CD4-positive, alpha-beta T cell (primary cell): ENCODE results near the gene LRCH3. TPM values are rescaled to one million over a fixed set of nuclear protein-coding genes. Genes with fewer than 3 reads are reported as not detected.

Source experiments
- ATAC-seq: fragments of 200-7000 bp; cut with Tn5 transposase; one replicate; pipeline ENCODE4 v1.10.0; 2022; ENCODE audit warnings: mild to moderate bottlenecking; ENCODE audit not compliant: poor library complexity
- CTCF ChIA-PET: fragments of 350-600 bp; sonication (Branson Sonifier 250); formaldehyde crosslinking; loops from one replicate; lab custom pipeline; 2021; ENCODE audit warnings: antibody characterized with exemption, inconsistent platforms; lab: Charles Lee
- POLR2A ChIA-PET: fragments of 350-600 bp; sonication (Branson Sonifier 250); formaldehyde crosslinking; loops from one replicate; lab custom pipeline; 2021; ENCODE audit warnings: antibody characterized with exemption, inconsistent platforms; lab: Charles Lee
- DNase-seq, 14 experiments: peaks; one replicate each; pipeline ENCODE4 v3.0.0-alpha.2; 2013 to 2020; ENCODE audit warnings: mixed read lengths in 2 of 14
- H3K27ac ChIP-seq, 2 donors: one replicate each; pipeline versions ENCODE4 v1.5.1 to v1.7.0; 2013; ENCODE audit warnings: low read length in 2 of 2, low read depth in 1 of 2, mild to moderate bottlenecking in 1 of 2
- H3K27me3 ChIP-seq, 2 experiments: 1 replicate in 1 of 2; 2 replicates in 1 of 2; pipeline versions ENCODE4 v1.6.1 to v1.7.0; 2013; ENCODE audit warnings: low read length in 2 of 2, control low read depth in 1 of 2, mild to moderate bottlenecking in 1 of 2, moderate library complexity in 1 of 2; ENCODE audit not compliant: insufficient read depth in 2 of 2, control insufficient read depth in 1 of 2
- H3K36me3 ChIP-seq: one replicate; pipeline ENCODE4 v1.6.1; 2013; ENCODE audit warnings: low read length, control low read depth; ENCODE audit not compliant: insufficient read depth
- H3K4me1 ChIP-seq: one replicate; pipeline ENCODE4 v1.6.1; 2013; ENCODE audit warnings: low read length, control low read depth; ENCODE audit not compliant: insufficient read depth
- H3K4me3 ChIP-seq: one replicate; pipeline ENCODE4 v1.5.1; 2013; ENCODE audit warnings: mild to moderate bottlenecking, low read length, moderate library complexity
- H3K9me3 ChIP-seq, 2 experiments: 1 replicate in 1 of 2; 2 replicates in 1 of 2; pipeline versions ENCODE4 v1.6.1 to v1.7.0; 2013; ENCODE audit warnings: low read length in 2 of 2, mild to moderate bottlenecking in 2 of 2, control low read depth in 1 of 2, moderate library complexity in 1 of 2; ENCODE audit not compliant: control insufficient read depth in 1 of 2, insufficient read depth in 1 of 2
- H3K27ac Mint-ChIP-seq: one replicate; pipeline ENCODE4 v1.8.0; 2020; ENCODE audit warnings: mixed read lengths
- H3K27me3 Mint-ChIP-seq: one replicate; pipeline ENCODE4 v1.8.0; 2021; ENCODE audit warnings: mixed read lengths
- H3K36me3 Mint-ChIP-seq: one replicate; pipeline ENCODE4 v1.8.0; 2021; ENCODE audit warnings: low read depth, mixed read lengths
- H3K4me1 Mint-ChIP-seq: one replicate; pipeline ENCODE4 v1.8.0; 2021; ENCODE audit warnings: low read depth, mixed read lengths
- H3K4me3 Mint-ChIP-seq: one replicate; pipeline ENCODE4 v1.8.0; 2020; ENCODE audit warnings: mild to moderate bottlenecking, mixed read lengths
- H3K9me3 Mint-ChIP-seq: one replicate; pipeline ENCODE4 v1.8.0; 2020; ENCODE audit warnings: mixed read lengths
- intact Hi-C, 2 experiments: fragments of 100-400 bp; cut with DNase I in 1 of 2; cut with micrococcal nuclease in 1 of 2; formaldehyde crosslinking; loops; one replicate each; pipeline versions ENCODE4 v1.15.1 to v1.9.0; 2023 to 2025; cut with DNase I, micrococcal nuclease
- total RNA-seq, 174 experiments: library from RNA in 2 of 174; stranded (reverse) in 2 of 174; gene quantifications; one replicate each; pipeline ENCODE4 v1.2.3 and lab custom pipeline; 2021 to 2026
- TF ChIP-seq, protein P1 (sequence below): fragments of 200-600 bp; IDR thresholded peaks from one replicate; pipeline ENCODE4 v1.8.0; 2022; ENCODE audit warnings: antibody characterized with exemption, mild to moderate bottlenecking

The LRCH3 gene
- total RNA-seq, 2 experiments from 2014 or later, result 31.5 to 37.6 TPM

DNA sequence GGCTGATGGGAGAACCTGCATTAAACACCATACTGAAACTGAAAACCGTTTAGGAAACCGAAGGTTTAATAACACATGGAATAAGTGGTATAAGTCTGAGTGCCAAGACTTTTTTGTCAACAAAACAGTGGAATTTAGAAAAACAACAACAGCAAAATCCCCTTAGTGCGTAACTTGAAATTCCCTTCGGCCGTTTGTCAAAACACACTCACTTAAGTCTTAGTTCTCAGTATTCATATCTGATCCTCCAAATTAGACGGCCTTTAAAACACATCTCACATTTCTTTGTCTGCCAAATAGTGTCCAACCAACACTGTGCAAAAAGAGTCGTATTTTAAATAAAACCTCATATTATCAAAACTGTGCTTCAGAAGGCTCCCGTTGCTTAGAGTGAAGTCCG, 64.5 kb downstream of the LRCH3 start:
- H3K4me1 Mint-ChIP-seq, result no peaks in the 10 kb centered on the region
- no peak overlapping the region for H3K27ac Mint-ChIP-seq

DNA sequence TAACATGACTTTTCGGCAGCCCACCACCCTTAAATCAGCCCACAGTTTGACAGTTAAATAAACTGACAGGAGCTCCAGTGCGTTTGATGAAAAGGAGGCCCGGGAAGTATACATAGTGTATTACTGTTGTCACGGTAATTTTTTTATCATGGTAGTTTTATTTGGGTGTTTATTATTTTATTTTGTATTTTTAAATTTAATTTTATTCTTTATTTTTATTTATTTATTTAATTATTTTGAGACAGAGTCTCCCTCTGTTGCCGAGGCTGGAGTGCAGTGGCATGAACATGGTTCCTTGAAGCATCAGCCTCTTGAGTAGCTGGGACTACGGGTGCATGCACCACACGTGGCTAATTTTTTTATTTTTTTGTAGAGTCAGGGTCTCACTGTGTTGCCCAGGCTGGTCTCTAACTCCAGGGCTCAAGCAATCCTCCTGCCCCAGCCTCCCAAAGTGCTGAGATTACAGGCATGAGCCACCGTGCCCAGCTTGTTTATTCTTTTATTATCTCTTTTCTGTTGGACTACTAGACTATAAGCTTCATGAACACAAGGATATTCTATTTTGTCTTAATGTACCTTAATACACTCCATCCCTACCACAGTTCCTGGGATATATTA, 65.3 kb downstream of the LRCH3 start:
- intact Hi-C loops, result no loop called here
- no peak overlapping the region for H3K27ac ChIP-seq
- TF ChIP-seq, protein P1, sequence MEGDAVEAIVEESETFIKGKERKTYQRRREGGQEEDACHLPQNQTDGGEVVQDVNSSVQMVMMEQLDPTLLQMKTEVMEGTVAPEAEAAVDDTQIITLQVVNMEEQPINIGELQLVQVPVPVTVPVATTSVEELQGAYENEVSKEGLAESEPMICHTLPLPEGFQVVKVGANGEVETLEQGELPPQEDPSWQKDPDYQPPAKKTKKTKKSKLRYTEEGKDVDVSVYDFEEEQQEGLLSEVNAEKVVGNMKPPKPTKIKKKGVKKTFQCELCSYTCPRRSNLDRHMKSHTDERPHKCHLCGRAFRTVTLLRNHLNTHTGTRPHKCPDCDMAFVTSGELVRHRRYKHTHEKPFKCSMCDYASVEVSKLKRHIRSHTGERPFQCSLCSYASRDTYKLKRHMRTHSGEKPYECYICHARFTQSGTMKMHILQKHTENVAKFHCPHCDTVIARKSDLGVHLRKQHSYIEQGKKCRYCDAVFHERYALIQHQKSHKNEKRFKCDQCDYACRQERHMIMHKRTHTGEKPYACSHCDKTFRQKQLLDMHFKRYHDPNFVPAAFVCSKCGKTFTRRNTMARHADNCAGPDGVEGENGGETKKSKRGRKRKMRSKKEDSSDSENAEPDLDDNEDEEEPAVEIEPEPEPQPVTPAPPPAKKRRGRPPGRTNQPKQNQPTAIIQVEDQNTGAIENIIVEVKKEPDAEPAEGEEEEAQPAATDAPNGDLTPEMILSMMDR, result no peak
- Mint-ChIP-seq H3K4me3 (no peak overlapping the region), H3K36me3 (peaks cover 73% of the 10 kb centered on the region), H3K9me3 (no peaks in the 10 kb centered on the region), H3K27ac (no peak overlapping the region), H3K27me3 (no peaks in the 10 kb centered on the region), H3K4me1 (no peaks in the 10 kb centered on the region)
- POLR2A ChIA-PET, result no interaction called here
- H3K4me1 ChIP-seq, result no peaks in the 10 kb centered on the region
- peaks cover 60% of the 10 kb centered on the region for H3K36me3 ChIP-seq
- CTCF ChIA-PET, result no interaction called here
- H3K27me3 ChIP-seq, result no peaks in the 10 kb centered on the region
- no peak overlapping the region for H3K4me3 ChIP-seq
- DNase-seq (no peak), ATAC-seq (no peak)
- no peaks in the 10 kb centered on the region for H3K9me3 ChIP-seq

More for the DNA sequence above, 64.5 kb downstream of the LRCH3 start:
- TF ChIP-seq, protein P1, result no peak
- Histone ChIP-seq H3K36me3 (peaks cover 67% of the 10 kb centered on the region), H3K4me3 (no peak overlapping the region), H3K4me1 (no peaks in the 10 kb centered on the region), H3K9me3 (no peaks in the 10 kb centered on the region), H3K27ac (no peak overlapping the region), H3K27me3 (no peaks in the 10 kb centered on the region)
- ATAC-seq (no peak), DNase-seq (no peak)
- intact Hi-C loops, result no loop called here
- Mint-ChIP-seq H3K27me3 (no peaks in the 10 kb centered on the region), H3K36me3 (peaks cover 76% of the 10 kb centered on the region), H3K4me3 (no peak overlapping the region), H3K9me3 (no peaks in the 10 kb centered on the region)
- CTCF ChIA-PET, result no interaction called here
- POLR2A ChIA-PET, result no interaction called here

DNA sequence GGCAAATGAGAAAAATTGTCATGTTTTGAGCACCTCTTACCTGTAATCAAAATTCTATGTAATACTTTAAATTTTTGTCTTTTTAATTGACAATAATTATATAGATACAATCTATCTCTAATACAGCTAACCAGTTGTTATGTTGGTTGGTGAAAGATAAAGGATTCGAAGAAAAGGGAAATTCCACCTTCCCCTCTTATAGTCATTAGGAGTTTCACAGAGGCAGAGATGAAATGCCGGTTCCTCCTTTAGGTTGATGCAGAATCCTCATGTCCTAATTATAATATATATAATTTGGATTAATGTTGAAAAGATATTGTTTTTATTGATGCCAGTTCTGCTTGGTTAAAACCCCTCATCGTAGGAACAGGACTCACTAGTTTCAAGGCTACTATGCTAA, 67.1 kb downstream of the LRCH3 start:
- no peaks in the 10 kb centered on the region for H3K4me1 ChIP-seq
- Mint-ChIP-seq H3K9me3 (no peaks in the 10 kb centered on the region), H3K4me3 (no peak overlapping the region), H3K27ac (no peak overlapping the region), H3K36me3 (peaks cover 57% of the 10 kb centered on the region), H3K27me3 (no peaks in the 10 kb centered on the region), H3K4me1 (no peaks in the 10 kb centered on the region)
- no peak for ATAC-seq
- H3K4me3 ChIP-seq, result no peak overlapping the region
- H3K9me3 ChIP-seq, result no peaks in the 10 kb centered on the region
- no peak for DNase-seq
- TF ChIP-seq, protein P1, result no peak
- ChIA-PET CTCF (interaction anchor here (0.8 to 0.9 kb wide), 2 partner anchors 10 to 15 kb away, joined by 3 read pairs; no protein-coding TSS in a partner anchor), POLR2A (no interaction called here)
- H3K27me3 ChIP-seq, result no peaks in the 10 kb centered on the region
- H3K27ac ChIP-seq, result no peak overlapping the region
- H3K36me3 ChIP-seq, result peaks cover 43% of the 10 kb centered on the region
- intact Hi-C loops, result no loop called here
